Esophagus squamous epithelium (tissue), 5 donors: ENCODE results near the gene VPS26A. TPM values are rescaled to one million over a fixed set of nuclear protein-coding genes. Genes with fewer than 3 reads are reported as not detected.
A peak's percentile ranks its signal among the peaks of the same experiment; 100 is the strongest.
"Not testable (repeated sequence)": the region's sequence is repeated elsewhere in the genome, so short reads cannot be mapped to it uniquely, and the experiment has no call there.

Experiments used
- DNase-seq: peaks from one replicate; lab custom pipeline; 2025; lab: John Stamatoyannopoulos, UW
- H3K27ac ChIP-seq, 4 donors: fragments of 200-600 bp; sonication (generic); one replicate each; pipeline ENCODE4 v1.5.1; 2016 to 2019; ENCODE audit warnings: mild to moderate bottlenecking in 1 of 4
- H3K27me3 ChIP-seq, 4 donors: fragments of 200-600 bp; sonication (generic); 1 replicate in 3 of 4; 2 replicates in 1 of 4; pipeline versions ENCODE4 v1.5.1 to v1.6.0; 2017 to 2021; ENCODE audit warnings: antibody characterized with exemption in 1 of 4
- H3K36me3 ChIP-seq, 3 donors: fragments of 200-600 bp; sonication (generic); one replicate each; pipeline ENCODE4 v1.5.1; 2016 to 2019
- H3K4me1 ChIP-seq, 3 donors: fragments of 200-600 bp; sonication (generic); one replicate each; pipeline ENCODE4 v1.5.1; 2017 to 2019
- H3K4me3 ChIP-seq, 4 donors: fragments of 200-600 bp; sonication (generic); 1 replicate in 3 of 4; 2 replicates in 1 of 4; pipeline ENCODE4 v1.5.1; 2016 to 2019; ENCODE audit warnings: mild to moderate bottlenecking in 2 of 4, moderate library complexity in 1 of 4
- H3K9me3 ChIP-seq, 3 donors: fragments of 200-600 bp; sonication (generic); one replicate each; pipeline ENCODE4 v1.5.1; 2016 to 2019
- CTCF ChIP-seq, 6 experiments: fragments of 450-650 bp in 4 of 6; fragments of 200-600 bp in 2 of 6; sonication (generic) in 2 of 6; IDR thresholded peaks; one replicate each; pipeline ENCODE4 v1.5.1; 2016 to 2019; ENCODE audit warnings: antibody characterized with exemption in 6 of 6, mild to moderate bottlenecking in 4 of 6, moderate library complexity in 4 of 6
- POLR2A ChIP-seq, 4 donors: fragments of 450-650 bp; IDR thresholded peaks; one replicate each; pipeline ENCODE4 v1.6.1; 2017; ENCODE audit warnings: antibody characterized with exemption in 4 of 4, mild to moderate bottlenecking in 4 of 4, moderate library complexity in 3 of 4
- WGBS, 2 donors: methylation state at CpG; one replicate each; pipeline ENCODE4 v1.1.5; 2018; 5-methylcytosine and 5-hydroxymethylcytosine counted together
- intact Hi-C: fragments of 100-400 bp; cut with DNase I; formaldehyde crosslinking; loops from one replicate; pipeline ENCODE4 v1.15.0; 2022
- total RNA-seq, 4 donors: library from RNA; depleted of rRNA; stranded (reverse); fragments of >200 nt; gene quantifications; one replicate each; pipeline ENCODE4 v1.1.0, GENCODE V29; 2016
- donor health status: DM: yes; HTN: yes; CAD: no.

Gene VPS26A
- total RNA-seq, 4 donors from 2014 or later = 31.5 to 43.1 (median 37.4) TPM

GRCh38 chr10:69168493-69168892, 44.5 kb downstream of the VPS26A start:
- no peaks in the 10 kb centered on the region for H3K4me1 ChIP-seq
- no peak for DNase-seq
- 94 to 98% methylated on average over 4 of the region's 4 CpGs for WGBS, 2 donors
- H3K27ac ChIP-seq = no peak overlapping the region
- intact Hi-C loops = no loop called here
- no peak for TF ChIP-seq CTCF (IDR thresholded peaks at IDR 0.05)
- no peaks in the 10 kb centered on the region for H3K27me3 ChIP-seq
- H3K4me3 ChIP-seq = no peak overlapping the region
- no peaks in the 10 kb centered on the region for H3K9me3 ChIP-seq
- peaks cover 0 to 99% (median 32%) of the 10 kb centered on the region in 3 donors for H3K36me3 ChIP-seq

- no peak overlapping the region for H3K4me3 ChIP-seq
- H3K27me3 ChIP-seq = no peaks in the 10 kb centered on the region
- no peaks in the 10 kb centered on the region for H3K4me1 ChIP-seq
- no peak for DNase-seq
- intact Hi-C loops = no loop called here
- TF ChIP-seq POLR2A (IDR thresholded peaks at IDR 0.05) (no peak), CTCF (IDR thresholded peaks at IDR 0.05) (no peak)
- H3K36me3 ChIP-seq = peaks cover 0 to 65% (median 17%) of the 10 kb centered on the region in 3 donors
- H3K27ac ChIP-seq = no peak overlapping the region
- no peaks in the 10 kb centered on the region for H3K9me3 ChIP-seq
- 70 to 75% methylated on average over 3 of the region's 3 CpGs for WGBS, 2 donors
Measured at GRCh38 chr10:69172241-69172982, 48.4 kb downstream of the VPS26A start.

- H3K4me3 ChIP-seq, H3K4me1 ChIP-seq, H3K9me3 ChIP-seq, DNase-seq, intact Hi-C loops, H3K27ac ChIP-seq, H3K27me3 ChIP-seq: not testable (repeated sequence)
- 72 to 93% methylated on average over 2 of the region's 4 CpGs for WGBS, 2 donors
- peaks cover 0 to 36% (median 5%) of the 10 kb centered on the region in 3 donors for H3K36me3 ChIP-seq
Measured at GRCh38 chr10:69175326-69175725, 51.3 kb downstream of the VPS26A start.

GRCh38 chr10:69176823-69177222, 52.8 kb downstream of the VPS26A start:
- no peaks in the 10 kb centered on the region for H3K9me3 ChIP-seq
- DNase-seq = no peak
- no peak overlapping the region for H3K27ac ChIP-seq
- peaks cover 0 to 21% (median 0%) of the 10 kb centered on the region in 3 donors for H3K36me3 ChIP-seq
- H3K4me3 ChIP-seq = no peak overlapping the region
- intact Hi-C loops = no loop called here
- H3K4me1 ChIP-seq = peaks cover 11 to 21% (median 15%) of the 10 kb centered on the region in 3 donors
- TF ChIP-seq CTCF (IDR thresholded peaks at IDR 0.05) (no peak), POLR2A (IDR thresholded peaks at IDR 0.05) (no peak)
- no peaks in the 10 kb centered on the region for H3K27me3 ChIP-seq
- 75 to 76% methylated on average over 2 of the region's 2 CpGs for WGBS, 2 donors

GRCh38 chr10:69179089-69179742, 55.2 kb downstream of the VPS26A start:
- TF ChIP-seq CTCF (IDR thresholded peaks at IDR 0.05) = no peak
- no peak for TF ChIP-seq POLR2A (IDR thresholded peaks at IDR 0.05)
- H3K27ac ChIP-seq = peak overlapping the region; percentile 92 to 95 (median 94)
- H3K36me3 ChIP-seq = peaks cover 0 to 17% (median 6%) of the 10 kb centered on the region in 3 donors
- intact Hi-C loops = no loop called here
- no peaks in the 10 kb centered on the region for H3K27me3 ChIP-seq
- 30 to 54% methylated on average over 16 to 21 of the region's 21 CpGs for WGBS, 2 donors
- DNase-seq = no peak
- H3K9me3 ChIP-seq = no peaks in the 10 kb centered on the region
- peaks cover 11 to 39% (median 19%) of the 10 kb centered on the region in 3 donors for H3K4me1 ChIP-seq
- H3K4me3 ChIP-seq = peak overlapping the region; percentile 91 to 100 (median 92)
